Activated CD8-positive, alpha-beta T cell treated with anti-CD3 and anti-CD28 coated beads for 36 hours (primary cell): Measurements from ENCODE around the gene IRF7. TPM values are rescaled to one million over a fixed set of nuclear protein-coding genes. Genes with fewer than 3 reads are reported as not detected.

Source experiments
- ATAC-seq: fragments of 200-7000 bp; cut with Tn5 transposase; one replicate; pipeline ENCODE4 v1.10.0; 2021; ENCODE audit warnings: mild to moderate bottlenecking, moderate library complexity
- CTCF ChIA-PET: fragments of 350-600 bp; sonication (Branson Sonifier 250); formaldehyde crosslinking; loops from one replicate; lab custom pipeline; 2021; ENCODE audit warnings: antibody characterized with exemption; lab: Charles Lee
- POLR2A ChIA-PET: fragments of 350-600 bp; sonication (Branson Sonifier 250); formaldehyde crosslinking; loops from one replicate; lab custom pipeline; 2021; ENCODE audit warnings: antibody characterized with exemption; lab: Charles Lee
- DNase-seq: peaks from one replicate; pipeline ENCODE4 v3.0.0-alpha.2; 2020
- H3K27ac Mint-ChIP-seq: one replicate; pipeline ENCODE4 v1.8.0; 2021; ENCODE audit warnings: mild to moderate bottlenecking, mixed read lengths
- H3K27me3 Mint-ChIP-seq: one replicate; pipeline ENCODE4 v1.8.0; 2021; ENCODE audit warnings: mixed read lengths
- H3K36me3 Mint-ChIP-seq: one replicate; pipeline ENCODE4 v1.8.0; 2021; ENCODE audit warnings: low read depth, mixed read lengths
- H3K4me1 Mint-ChIP-seq: one replicate; pipeline ENCODE4 v1.8.0; 2021; ENCODE audit warnings: low read depth, mixed read lengths
- H3K4me3 Mint-ChIP-seq: one replicate; pipeline ENCODE4 v1.8.0; 2021; ENCODE audit warnings: mild to moderate bottlenecking, moderate library complexity, mixed read lengths
- H3K9me3 Mint-ChIP-seq: one replicate; pipeline ENCODE4 v1.8.0; 2021; ENCODE audit warnings: mixed read lengths
- CTCF ChIP-seq: fragments of 200-600 bp; IDR thresholded peaks from one replicate; pipeline ENCODE4 v1.8.0; 2022; ENCODE audit warnings: antibody characterized with exemption, mild to moderate bottlenecking
- intact Hi-C: fragments of 100-400 bp; cut with micrococcal nuclease; formaldehyde crosslinking; loops from one replicate; pipeline ENCODE4 v1.10.0; 2022
- total RNA-seq, 2 experiments: library from RNA; stranded (reverse); gene quantifications; one replicate each; pipeline ENCODE4 v1.2.3, GENCODE V29; 2021

IRF7 gene
- total RNA-seq, 2 experiments from 2014 or later: 34.6 to 37.5 TPM

GRCh38 chr11:578276-579035 is 37.3 kb downstream of the IRF7 start:
- Mint-ChIP-seq H3K4me1 (peaks cover 47% of the 10 kb centered on the region), H3K27ac (peak overlapping the region; percentile 87), H3K9me3 (no peaks in the 10 kb centered on the region), H3K36me3 (peaks cover 30% of the 10 kb centered on the region), H3K4me3 (peak overlapping the region; percentile 79), H3K27me3 (peaks cover 11% of the 10 kb centered on the region)
- DNase-seq (no peak), ATAC-seq (no peak)
- no peak for TF ChIP-seq CTCF
- intact Hi-C loops: no loop called here
- POLR2A ChIA-PET: interaction anchor here (1.1 to 2.0 kb wide), 6 partner anchors 9 to 115 kb away, joined by 4 to 7 read pairs (median 4); no protein-coding TSS in a partner anchor
- CTCF ChIA-PET: interaction anchor here (1.6 kb wide), 1 partner anchor 24 kb away, joined by 3 read pairs; no protein-coding TSS in a partner anchor

- TF ChIP-seq CTCF: no peak
- CTCF ChIA-PET: no interaction called here
Observed at GRCh38 chr11:577611-577894, 38.2 kb downstream of the IRF7 start.

GRCh38 chr11:576811-577610 is 38.7 kb downstream of the IRF7 start:
- Mint-ChIP-seq H3K36me3 (peaks cover 28% of the 10 kb centered on the region), H3K4me3 (peak overlapping the region; percentile 79), H3K4me1 (peaks cover 47% of the 10 kb centered on the region)

More at GRCh38 chr11:577611-577894, 38.2 kb downstream of the IRF7 start:
- POLR2A ChIA-PET: interaction anchor here (1.0 to 2.0 kb wide), 8 partner anchors 8 to 310 kb away, joined by 3 to 7 read pairs (median 4); no protein-coding TSS in a partner anchor
- Mint-ChIP-seq H3K4me1 (peaks cover 47% of the 10 kb centered on the region), H3K27me3 (peaks cover 11% of the 10 kb centered on the region), H3K9me3 (no peaks in the 10 kb centered on the region), H3K4me3 (peak overlapping the region; percentile 79), H3K36me3 (peaks cover 28% of the 10 kb centered on the region), H3K27ac (peak overlapping the region; percentile 87)
- DNase-seq (no peak), ATAC-seq (no peak)
- intact Hi-C loops: no loop called here

GRCh38 chr11:575996-576768 is 39.6 kb downstream of the IRF7 start, which contains the start of gene PHRF1:
Gene PHRF1, plus strand, starts transcription at chr11:576470. Its CDS starts 5,043 bp downstream, at chr11:581513.
- intact Hi-C loops: no loop called here
- H3K27me3 Mint-ChIP-seq: peaks cover 11% of the 10 kb centered on the region
- H3K27ac Mint-ChIP-seq: peak within 1 kb of the TSS; percentile 99
- peak; percentile 97 for DNase-seq
- H3K4me1 Mint-ChIP-seq: peaks cover 42% of the 10 kb centered on the region
- CTCF ChIA-PET: interaction anchor here (1.0 kb wide), 1 partner anchor 150 kb away, joined by 3 read pairs; no protein-coding TSS in a partner anchor
- TF ChIP-seq CTCF: no peak
- POLR2A ChIA-PET: interaction anchor here (0.6 to 2.1 kb wide), 19 partner anchors 9 to 309 kb away, joined by 3 to 8 read pairs (median 4); partner anchors contain the start of genes IRF7, TALDO1 and TMEM80
- no peaks in the 10 kb centered on the region for H3K9me3 Mint-ChIP-seq
- ATAC-seq: peak; percentile 90
- peak within 1 kb of the TSS; percentile 87 for H3K4me3 Mint-ChIP-seq
- H3K36me3 Mint-ChIP-seq: peaks cover 21% of the 10 kb centered on the region

More at GRCh38 chr11:576811-577610, 38.7 kb downstream of the IRF7 start:
- ATAC-seq (no peak), DNase-seq (no peak)
- ChIA-PET POLR2A (interaction anchor here (1.0 to 2.0 kb wide), 11 partner anchors 8 to 310 kb away, joined by 3 to 7 read pairs (median 4); partner anchors contain the start of genes TALDO1 and TMEM80), CTCF (no interaction called here)
- Mint-ChIP-seq H3K27ac (peak overlapping the region; percentile 87), H3K27me3 (peaks cover 11% of the 10 kb centered on the region), H3K9me3 (no peaks in the 10 kb centered on the region)
- intact Hi-C loops: no loop called here
- no peak for TF ChIP-seq CTCF
